Left renal pelvis (tissue), 4 donors: ENCODE data around the gene SP3. TPM values are rescaled to one million over a fixed set of nuclear protein-coding genes. Genes with fewer than 3 reads are reported as not detected.

ENCODE experiments used
- DNase-seq, 4 donors: peaks; one replicate each; pipeline ENCODE4 v3.0.0-alpha.2; 2013; ENCODE audit warnings: low read depth in 4 of 4, low spot score in 3 of 4
- polyA plus RNA-seq, 4 donors: library from polyadenylated mRNA; unstranded; fragments of 120-200 nt; gene quantifications; one replicate each; pipeline ENCODE4 v1.2.1, GENCODE V29; 2013; ENCODE audit not compliant: insufficient read length in 4 of 4

SP3 gene
- polyA plus RNA-seq, 4 donors: 101 to 142 (median 117) TPM

DNA sequence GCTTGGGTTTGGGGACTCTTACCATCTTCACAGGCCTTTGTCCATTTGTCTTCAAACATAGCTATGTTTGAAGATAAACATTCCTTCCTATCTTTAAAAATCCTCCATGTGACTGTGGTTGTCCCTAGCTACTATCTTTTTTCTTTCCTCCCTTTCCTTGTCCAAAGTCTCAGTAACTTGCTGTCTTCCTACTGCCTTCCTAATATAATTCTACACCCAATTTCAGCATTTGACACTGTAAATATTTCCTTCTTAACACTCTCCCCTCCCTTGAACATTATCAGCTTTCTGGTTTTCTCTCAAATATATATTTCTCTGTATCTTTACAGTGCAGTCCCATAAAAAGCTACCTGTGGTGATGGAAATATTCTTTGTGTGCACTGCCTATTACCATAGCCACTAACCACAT, 5.3 kb upstream of the SP3 start:
- no peak for DNase-seq

DNA sequence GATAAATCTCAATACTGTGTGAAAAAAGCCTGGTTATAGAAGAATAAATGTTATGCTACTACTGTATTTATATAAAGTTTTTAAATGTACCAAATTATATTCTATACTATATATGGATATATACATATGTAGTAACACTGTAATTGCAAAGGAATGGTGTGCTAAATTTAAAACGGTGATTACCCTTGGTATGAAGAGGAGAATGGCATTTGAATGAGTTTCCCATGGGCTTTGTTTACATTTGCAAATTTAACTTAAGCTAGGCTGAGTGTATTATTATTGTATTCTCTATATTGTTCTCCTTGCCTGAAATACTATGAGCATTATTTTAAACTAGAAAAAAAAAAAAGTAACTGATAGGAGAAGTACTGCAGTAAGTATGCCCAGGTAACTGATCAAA, 4.7 kb upstream of the SP3 start:
- DNase-seq: no peak

DNA sequence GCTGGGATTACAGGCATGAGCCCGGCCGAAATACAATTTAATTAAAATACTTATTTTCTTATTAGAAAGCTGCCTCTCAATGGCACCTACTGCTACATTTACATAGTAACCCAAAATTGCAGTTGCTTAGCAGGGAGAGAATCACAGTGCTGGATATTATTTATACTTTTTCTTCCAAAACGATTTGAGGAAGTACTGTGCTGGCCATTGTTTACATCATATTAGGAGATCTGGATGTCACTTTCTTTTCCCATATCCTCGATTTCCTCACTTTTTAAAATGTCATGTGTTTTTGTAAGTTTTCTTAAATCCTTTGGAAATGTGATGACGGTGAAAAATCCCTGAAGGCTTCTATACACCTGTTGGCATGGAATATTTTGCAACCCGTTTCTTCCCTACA, 3.4 kb upstream of the SP3 start:
- DNase-seq: no peak

DNA sequence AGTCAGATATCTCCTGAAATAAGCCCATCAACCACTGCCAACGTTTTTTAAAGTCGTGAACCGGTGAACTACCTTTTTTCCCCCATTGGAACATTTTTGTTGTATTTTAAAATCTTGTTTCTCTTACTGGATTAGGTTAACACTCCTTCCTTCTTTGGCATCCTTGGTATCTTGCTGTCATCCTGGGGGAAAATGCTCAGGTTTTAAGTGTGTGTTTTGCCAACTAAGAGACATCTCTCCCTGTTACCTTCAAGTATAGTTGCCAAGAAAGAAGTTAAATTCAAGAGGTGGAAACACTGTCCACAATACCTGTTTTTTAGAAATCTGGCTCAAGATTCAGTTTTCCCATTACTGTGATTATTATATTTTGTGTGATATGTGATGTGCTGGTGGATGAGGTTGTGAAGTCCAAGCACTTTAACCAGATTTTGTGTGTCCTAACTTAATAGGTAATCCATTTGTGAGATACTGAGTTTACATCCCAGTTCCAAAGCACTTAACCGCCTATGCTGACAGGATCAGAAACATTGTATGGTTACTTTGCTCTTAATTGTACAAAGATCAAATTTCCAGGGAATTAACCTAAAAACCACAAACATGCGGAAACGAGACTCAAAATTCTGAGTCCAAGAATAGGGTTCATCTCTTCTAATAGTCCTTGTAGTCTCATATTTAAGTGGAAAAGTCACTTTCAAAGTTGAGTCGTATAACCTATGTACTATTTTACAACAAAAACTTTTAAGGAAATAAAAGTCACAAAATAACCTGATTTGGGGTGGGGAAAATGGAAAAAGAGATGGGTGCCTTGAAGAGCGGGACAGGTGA, 1.3 kb upstream of the SP3 start:
- no peak for DNase-seq

DNA sequence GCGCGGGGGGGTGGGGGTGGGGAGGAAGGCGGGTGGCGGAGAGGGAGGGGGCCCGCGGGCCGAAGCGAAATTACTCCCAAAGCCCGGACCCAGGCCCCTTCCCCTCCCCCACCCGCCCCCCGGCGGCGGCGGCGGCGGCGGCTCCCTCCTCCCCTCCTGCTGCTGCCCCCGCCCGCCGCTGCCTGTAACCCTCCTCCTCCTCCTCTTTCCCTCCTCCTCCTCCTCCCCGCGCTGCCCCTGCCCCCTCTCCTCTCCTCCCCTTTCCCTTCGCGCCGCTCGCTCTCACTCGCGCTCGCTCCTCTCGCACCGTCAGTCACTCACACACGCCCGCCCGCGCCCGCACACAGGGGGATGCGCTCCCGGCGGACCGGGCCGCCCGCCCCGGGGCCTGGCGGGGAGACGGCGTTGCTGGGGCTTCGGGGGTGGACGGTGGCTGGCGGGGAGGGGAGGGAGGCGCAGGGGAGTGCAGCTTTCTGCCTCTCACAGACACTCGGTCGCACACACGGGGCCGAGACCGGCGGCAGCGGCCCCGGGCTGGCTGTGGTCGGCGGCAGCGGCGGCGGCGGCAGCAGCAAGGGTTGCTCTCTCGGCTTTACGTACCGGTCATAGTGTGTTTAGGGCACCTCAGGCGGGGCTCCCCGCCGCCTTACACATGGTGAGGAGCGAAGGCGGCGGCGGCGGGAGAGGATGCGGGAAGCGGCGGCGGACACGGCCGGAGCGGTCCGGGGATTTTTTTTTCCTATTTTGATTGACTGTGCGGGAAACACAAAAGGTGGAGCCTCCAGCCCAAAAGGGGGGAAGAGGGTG, 405 bp downstream of the SP3 start:
- DNase-seq: peak in 3 of 4 donors; percentile 60 to 72 (median 66)

DNA sequence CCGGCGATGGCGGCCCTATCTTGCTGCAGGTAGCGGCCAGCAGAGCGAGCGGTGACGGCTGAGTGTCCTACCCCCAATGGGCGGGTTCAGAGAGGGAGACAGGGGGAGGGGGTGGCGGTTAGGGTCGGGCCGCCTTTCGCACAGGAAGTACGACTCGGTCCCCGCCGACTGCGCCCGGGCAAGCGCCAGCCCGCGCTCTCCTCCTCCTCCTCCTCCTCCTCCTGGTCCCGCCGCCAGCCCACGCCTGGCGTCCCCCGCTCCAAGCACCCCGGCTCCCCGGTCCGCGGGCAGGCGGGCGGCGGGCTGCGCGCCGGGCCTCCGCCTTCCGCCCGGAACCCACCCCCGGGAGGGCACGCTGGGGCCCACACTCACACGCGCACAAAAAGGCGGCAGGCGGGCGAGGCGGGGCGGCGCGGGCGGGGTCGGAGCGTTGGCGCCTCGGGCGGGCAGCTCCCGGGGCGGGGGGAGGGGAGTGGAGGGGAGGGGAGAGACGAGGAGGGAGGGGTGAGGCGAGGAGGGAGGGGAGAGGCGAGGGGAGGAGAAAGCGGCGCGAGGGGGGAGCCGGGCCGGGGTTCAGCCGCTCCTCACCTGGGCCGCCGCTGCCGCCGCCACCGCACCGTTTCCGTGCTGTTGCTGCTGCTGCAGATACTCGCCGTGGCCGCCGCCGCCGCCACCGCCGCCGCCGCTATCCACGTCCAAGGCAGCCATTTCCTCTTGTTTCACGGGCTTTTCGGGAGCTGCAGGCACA, 1.2 kb downstream of the SP3 start:
- peak; percentile 64 to 76 (median 74) for DNase-seq

DNA sequence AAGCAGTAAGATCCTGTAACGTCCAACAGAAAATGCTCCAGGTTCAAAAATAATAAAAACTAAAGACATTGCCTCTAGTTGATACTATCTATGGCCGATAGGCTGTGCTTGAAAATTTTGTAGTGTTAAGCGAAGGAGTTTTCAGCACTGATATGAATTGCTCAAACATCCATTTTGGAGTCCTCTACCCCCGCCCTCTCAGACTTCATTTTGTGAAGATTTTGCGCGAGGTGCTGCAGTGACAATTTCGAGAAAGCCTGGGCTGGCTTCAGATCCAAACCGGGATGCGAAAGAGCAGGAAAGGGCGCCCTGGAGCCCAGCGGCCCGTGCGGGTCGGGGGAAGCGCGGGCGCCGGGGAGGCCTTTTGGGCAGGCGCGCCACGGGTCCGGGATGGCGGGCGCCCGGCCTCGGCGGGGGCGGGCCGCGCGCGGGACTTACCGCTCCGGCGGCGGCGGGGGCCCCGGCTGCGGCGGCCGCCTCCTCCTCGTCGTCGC, 1.8 kb downstream of the SP3 start:
- peak in 2 of 4 donors; percentile 47 to 49 for DNase-seq

DNA sequence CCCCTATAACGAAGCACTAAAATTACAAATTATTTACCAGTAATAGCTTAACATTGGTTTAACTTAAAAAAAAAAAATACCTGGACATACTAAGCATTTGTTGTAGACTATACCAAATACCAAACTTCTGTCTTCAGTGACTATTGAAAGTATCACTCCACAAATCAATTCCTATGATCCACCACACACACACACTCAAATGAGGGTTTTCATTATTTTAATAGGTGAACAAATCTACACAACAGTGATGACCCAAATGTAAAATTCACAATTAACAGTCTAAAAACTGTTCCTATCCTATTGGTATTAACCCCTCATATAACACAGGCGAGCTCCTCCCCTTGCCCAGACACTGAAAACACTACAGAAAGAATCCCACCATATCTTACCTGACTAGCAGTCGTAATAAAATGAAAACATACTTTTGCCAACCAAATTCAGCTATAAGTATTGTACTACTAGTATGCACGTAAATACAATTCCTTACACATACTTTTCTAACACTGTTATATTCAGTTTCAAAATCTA, 2.5 kb downstream of the SP3 start:
- no peak for DNase-seq

DNA sequence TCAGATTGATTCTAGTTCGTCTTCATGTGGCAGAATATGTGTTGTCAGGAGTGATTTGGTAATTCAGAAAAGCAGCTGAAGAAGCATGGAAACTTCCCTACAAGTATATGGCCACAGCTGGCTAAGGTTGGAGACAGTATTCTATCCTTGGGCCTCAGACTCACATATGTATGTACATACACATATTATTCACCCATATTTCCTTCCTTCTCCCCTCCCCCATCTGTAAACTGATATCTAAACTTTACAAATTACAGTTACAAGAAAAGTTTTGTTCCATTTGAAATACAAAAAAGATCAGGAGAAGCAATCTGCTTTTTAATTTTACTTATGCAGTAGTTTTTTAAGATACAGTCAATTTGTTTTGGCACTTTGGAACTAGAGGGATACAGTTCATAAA, 3.1 kb downstream of the SP3 start:
- no peak for DNase-seq

DNA sequence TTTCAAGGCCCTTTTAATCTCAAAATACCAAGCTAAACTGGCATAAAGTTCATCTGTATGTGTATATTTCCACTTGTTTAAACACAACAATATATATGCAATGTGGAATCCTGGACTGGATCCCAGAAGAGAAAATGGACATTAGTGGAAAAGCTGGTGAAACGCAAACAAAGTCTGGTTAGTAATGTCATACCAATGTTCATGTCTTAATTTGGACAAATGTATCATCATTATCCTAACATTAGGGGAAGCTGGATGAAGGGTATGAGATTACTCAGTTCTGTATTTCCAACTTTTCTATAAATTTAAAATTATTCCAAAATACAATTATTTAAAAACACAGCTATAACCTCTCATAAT, 3.8 kb downstream of the SP3 start:
- DNase-seq: no peak

DNA sequence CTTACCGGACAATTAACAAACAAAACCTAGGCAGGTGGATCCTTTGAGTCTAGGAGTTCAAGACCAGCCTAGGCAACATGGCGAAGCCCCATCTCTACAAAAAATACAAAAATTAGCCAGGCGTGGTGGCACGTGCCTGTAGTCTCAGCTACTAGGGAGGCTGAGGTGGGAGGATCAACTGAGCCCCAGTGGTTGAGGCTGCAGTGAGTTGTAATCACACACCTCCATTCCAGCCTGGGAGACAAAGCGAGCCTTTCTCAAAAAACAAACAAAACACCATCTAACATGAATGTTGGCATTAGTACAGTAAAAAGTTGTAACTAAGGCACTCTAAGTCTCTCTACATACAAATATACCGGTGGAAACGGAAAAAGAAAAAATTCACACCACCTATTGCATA, 5.3 kb downstream of the SP3 start:
- no peak for DNase-seq

DNA sequence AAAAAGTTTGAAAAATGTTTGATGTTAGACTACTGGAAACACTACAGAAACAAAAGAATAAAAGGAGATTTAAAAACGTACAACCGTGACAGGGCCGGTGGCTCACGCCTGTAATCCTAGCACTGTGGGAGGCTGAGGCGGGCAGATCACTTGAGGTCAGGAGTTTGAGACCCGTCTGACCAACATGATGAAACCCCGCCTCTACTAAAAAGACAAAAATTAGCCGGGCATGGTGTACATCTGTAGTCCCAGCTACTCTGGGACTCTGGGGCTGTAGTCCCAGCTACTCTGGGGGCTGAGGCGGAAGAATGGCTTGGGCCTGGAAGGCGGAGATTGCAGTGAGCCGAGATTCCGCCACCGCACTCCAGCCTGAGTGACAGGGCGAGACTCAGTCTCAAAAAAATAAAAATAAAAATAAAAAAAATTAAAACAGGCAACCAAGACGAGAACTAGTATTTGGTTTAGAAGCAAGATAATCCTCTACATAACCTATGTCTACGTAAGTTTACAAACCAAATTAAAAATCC, 5.8 kb downstream of the SP3 start:
- DNase-seq: no peak

DNA sequence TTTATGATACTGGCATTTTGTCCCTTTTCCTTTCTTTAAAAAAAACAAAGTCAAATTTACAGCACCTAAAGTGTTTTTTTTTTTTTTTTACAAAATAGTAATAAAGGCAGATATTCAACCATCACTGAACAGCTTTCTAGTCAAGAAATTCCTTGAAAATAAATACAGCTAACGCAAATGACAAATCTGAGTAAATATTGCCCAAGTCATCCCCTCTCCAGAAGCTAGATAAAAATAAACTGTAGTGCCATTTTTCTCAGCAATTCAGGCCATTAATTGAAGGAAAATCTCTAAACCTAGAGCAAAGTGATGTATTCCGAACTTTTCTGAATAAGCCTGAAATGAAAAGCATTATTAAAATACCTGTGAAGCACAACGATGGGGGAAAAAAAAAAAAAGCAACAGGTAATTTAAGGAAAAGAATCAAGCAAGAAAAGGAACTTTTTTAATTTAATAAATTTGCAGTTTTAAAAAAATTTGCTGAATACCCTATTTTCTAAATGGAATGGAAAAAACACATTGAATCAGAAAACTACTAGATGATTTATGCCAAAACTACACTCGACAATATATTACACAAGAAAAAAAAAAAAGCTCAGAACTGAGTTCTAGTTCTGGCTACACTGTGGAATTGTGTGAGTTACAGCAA, 6.9 kb downstream of the SP3 start:
- DNase-seq: no peak

DNA sequence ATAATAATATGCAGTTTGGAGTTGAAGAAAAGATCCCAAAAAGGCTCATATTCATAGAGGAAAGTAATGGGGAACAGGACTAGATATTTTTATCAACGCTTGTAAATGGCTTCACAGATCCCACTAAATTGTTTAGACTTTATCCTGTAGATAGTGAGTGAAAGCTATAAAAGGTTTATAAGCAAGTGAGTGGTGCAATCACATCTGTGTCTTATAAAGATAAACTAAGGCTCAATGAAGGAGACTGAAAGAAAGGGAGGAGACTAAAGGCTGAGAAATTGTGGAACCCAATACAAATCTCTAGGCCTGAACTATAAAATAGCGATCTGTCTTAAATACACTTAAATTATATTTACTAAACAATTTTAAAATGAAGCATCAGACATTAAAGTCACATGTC, 7.7 kb downstream of the SP3 start:
- no peak for DNase-seq

DNA sequence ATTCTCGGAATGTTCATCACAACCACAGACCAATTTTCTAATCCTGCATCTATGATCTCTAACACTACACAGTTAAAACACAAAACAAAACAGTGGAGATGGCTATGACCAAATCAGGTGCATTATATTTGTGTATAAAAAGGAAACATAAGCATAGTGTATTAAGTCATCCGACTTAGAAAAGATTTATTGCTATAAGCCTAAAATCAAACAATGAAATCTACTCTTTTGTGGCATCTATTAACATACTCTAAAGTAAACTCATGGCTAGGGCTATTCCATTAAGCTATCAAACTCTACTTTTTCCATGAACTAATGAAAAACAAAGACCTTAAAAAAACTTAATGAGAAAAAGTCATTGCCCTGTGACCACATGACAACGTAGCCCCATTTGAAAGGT, 8.7 kb downstream of the SP3 start:
- DNase-seq: no peak

DNA sequence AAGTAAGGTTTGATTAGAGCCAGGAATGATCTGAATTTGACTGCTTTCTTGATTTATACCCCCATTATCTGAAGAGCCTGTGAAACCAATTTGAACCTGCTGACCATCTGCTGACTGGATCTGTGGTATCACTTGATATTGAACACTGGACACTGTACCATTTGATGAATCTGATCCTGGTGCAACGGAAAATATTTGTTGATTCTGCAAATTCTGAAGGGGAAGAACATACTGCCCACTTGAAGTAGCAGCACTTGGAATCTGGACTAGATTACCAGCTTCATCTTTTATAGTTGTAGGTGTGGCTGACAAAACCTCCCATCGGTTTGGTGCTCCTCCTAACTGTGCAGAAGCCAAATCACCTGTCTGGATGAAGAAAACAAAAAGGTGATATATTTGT, 9.3 kb downstream of the SP3 start:
- no peak for DNase-seq

DNA sequence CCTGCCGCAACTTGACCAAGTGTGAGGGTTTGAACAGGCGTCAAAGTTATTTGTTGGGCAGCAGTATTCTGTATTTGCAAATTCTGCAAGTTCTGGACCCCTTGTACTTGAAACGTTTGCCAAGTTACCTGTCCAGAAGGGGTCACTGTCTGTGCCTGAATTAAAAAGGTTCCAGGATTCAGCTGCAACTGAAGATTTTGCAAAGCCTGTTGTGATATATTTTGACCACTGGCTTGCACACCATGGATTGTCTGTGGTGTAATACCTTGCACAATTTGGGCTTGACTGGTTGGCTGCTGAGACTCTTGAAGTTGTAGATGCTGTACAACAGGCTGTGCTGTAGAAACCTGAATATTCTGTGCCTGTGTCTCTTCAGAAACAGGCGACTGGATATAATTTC, 10.2 kb downstream of the SP3 start:
- no peak for DNase-seq

DNA sequence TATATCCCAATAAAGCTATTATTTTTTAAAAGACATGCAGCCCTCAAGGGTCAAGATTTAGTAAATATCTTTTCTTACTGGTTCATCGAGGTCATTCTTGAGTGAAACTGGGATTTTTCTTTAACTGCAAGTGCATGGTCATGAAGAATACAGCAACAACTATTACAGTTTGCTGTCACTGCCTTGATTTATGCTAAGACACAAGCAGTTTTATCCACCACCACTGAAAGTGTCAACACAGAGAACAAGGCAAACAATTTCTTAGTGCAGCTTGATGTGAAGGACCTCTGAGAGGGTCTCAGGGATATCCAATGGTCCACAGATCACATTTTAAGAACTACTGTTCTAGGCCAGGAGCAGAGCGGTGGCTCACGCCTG, 12.1 kb downstream of the SP3 start:
- DNase-seq: no peak

DNA sequence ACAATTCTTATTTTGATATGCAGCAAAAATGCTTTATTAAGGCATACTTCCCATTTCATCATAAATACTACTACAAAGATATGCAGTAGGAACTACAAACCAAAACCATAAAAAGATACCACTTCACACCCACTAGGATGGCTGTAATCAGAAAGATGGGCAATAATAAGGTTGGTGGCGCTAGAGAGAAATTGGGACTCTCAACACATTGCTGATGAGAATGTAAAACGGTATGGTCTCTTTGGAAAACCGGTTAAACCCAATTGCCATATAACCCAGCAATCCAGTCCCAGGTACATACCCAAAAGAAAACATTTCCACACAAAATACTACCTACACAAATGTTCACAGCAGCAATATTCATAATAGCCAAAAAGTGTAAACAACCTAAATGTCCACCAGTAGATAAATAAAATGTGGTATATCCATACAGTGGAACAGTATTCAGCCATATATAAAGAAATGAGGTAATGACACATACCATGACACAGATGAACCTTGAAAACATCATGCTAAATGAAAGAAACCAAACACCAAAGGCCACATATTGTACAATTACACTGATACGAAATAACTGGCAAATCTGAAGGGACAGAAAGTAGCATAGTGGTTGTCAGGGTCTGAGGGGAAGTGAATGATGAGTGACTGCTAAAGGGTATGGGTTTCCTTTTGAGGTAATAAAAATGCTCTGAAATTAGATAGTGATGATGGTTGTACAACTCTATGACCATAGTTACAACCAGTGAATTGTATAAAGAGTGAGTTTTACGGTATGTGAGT, 12.7 kb downstream of the SP3 start:
- no peak for DNase-seq

DNA sequence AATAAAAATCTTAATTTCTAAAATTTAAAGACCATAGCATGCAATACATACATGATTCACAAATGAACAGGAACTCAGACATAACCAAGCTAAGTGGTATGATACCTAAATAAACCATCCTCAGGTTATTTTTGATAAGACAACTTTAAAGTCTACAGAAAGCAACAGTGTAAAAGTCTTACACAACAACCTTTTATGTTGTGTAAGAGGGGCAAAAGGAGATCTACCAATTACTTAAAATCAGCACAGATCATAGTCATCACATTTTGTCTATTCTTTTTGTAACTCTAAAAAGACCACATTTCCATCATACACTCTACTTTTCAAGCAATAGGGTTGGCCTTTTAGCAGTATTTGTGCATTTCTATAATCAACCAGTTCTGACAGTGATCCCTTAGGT, 16.3 kb downstream of the SP3 start:
- no peak for DNase-seq
